Heart left ventricle (tissue), 13 donors: ENCODE results near the gene KPTN.

Experiments used
- CTCF ChIP-seq, 12 donors: fragments of 200-600 bp; sonication (generic) in 4 of 12; IDR thresholded peaks; one replicate each; pipeline versions ENCODE4 v1.5.0 to v1.8.0; 2018 to 2022; ENCODE audit warnings: antibody characterized with exemption in 12 of 12, mild to moderate bottlenecking in 5 of 12
- POLR2A ChIP-seq, 2 donors: fragments of 450-650 bp; IDR thresholded peaks; one replicate each; pipeline ENCODE4 v1.6.1; 2017; ENCODE audit warnings: antibody characterized with exemption in 2 of 2, mild to moderate bottlenecking in 2 of 2, moderate library complexity in 2 of 2
- donor health status: ischemic (EF 13 %, LVEDD 7.1; RV severe dilation, severe dysfunction).
- donor health status: DM: no; HTN: yes; CAD: no.
- donor health status: DM: no; HTN: no; CAD: no.
- donor health status: ischemic (EF 25% LVEDD 6.9; RV normal size, moderate dysfunction).
- donor health status: ischemic (EF 25% LVEDD 5.7; RV mildly dilated, moderate dysfunction).
- donor health status: ischemic (EF 35%, LVEDD 5.7; RV mildly dilated, moderate dysfunction).
- donor health status: nonischemic (EF 11% LVEDD 7.7; RV severe dilation, severe dysfunction).
- donor health status: DM: yes; HTN: yes; CAD: no.
- donor health status: PGD.
- donor health status: ischemic (EF 29% LVEDD 5.4; RV normal size, mild dysfunction).
- donor health status: nonischemic (EF 23%, LVEDD 6.1; RV moderate dilation, normal function).

- TF ChIP-seq CTCF (IDR thresholded peaks at IDR 0.05) (no peak), POLR2A (IDR thresholded peaks at IDR 0.05) (no peak)
These were observed 35.7 kb downstream of the KPTN start for GRCh38 chr19:47448360-47448727.
